ENCODE data around the gene NBPF10.
"Not testable (repeated sequence)": the region's sequence is repeated elsewhere in the genome, so short reads cannot be mapped to it uniquely, and the experiment has no call there.

Gene NBPF10

DNA sequence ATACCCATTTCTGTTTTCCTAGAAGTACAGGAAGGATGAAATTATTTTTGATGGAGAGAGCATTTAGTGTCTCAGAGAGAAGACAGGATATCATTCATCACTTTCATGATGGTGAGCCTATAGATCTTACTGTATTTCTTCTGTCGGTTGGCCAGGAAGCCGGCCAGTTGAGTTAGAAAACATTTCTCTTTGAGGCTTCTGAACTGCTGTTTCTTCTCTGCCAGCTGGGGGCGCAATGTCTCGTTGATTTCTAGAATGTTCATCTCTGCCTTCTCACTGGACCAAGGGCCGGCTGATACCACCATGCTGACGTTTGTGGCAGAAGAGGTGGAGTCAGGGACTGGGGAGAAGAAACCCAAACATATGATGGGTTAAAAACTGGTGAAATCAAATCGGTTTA, at the start of gene NBPF10:
Gene NBPF10, minus strand, starts transcription at position 340 of the 400 bp plus-strand sequence. Its CDS starts 35 bp downstream, at position 305.
- ATAC-seq: not testable (repeated sequence)

- ATAC-seq: not testable (repeated sequence)
Measured at GRCh38 chr1:146174531-146174930, 29.9 kb upstream of the NBPF10 start.

DNA sequence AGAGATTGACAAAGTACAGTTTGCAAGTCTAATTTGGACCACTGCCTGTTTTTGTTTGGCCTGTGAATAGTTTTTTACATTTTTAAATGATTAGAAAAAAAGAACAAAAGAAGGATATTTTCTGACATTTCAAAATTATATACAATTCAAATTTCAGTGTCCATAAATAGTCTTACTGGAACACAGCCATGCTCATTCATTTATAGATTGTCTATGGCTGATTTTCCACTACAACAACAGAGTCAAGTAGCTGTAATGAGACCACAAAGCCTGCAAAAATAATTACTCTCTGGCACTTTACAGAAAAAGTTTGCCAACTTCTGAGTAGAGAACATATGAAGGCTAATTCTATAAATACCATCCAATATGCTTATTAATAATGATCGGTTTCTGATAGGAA, 23.1 kb upstream of the NBPF10 start:
- not testable (repeated sequence) for ATAC-seq

- not testable (repeated sequence) for ATAC-seq
Measured at GRCh38 chr1:146167273-146167672, 22.7 kb upstream of the NBPF10 start.
